ENCODE measurements around the gene PBRM1. TPM values are rescaled to one million over a fixed set of nuclear protein-coding genes. Genes with fewer than 3 reads are reported as not detected.

The PBRM1 gene
- total and polyA plus RNA-seq, 2 of the 8 experiments (the other 6 are each of a cell fraction or from before 2014, with no cell fraction given): 19.3 to 65.8 TPM

GRCh38 chr3:52523386-52524257 is 162.1 kb downstream of the PBRM1 start (continued):
- TF ChIP-seq SUZ12 (IDR thresholded peaks at IDR 0.05; ENCODE audit: low read length): no peak
- no peak for TF ChIP-seq JUND (IDR thresholded peaks at IDR 0.05; ENCODE audit: low read length)
- TF ChIP-seq FOSL1 (IDR thresholded peaks at IDR 0.05; ENCODE audit: insufficient read depth, low read depth, low read length): no peak

Data from H1 (cell line).